Right lung (tissue), 5 donors: ENCODE data around the gene MS4A4A. TPM values are rescaled to one million over a fixed set of nuclear protein-coding genes. Genes with fewer than 3 reads are reported as not detected.
"Not testable (repeated sequence)": the region's sequence is repeated elsewhere in the genome, so short reads cannot be mapped to it uniquely, and the experiment has no call there.

ENCODE experiments used
- DNase-seq, 2 donors: peaks; one replicate each; pipeline ENCODE4 v3.0.0-alpha.2; 2013
- polyA plus RNA-seq, 5 donors: library from polyadenylated mRNA; unstranded; fragments of 120-200 nt; gene quantifications; one replicate each; pipeline versions ENCODE4 v1.2.1 to v1.2.3, GENCODE V29; 2013; ENCODE audit warnings: inconsistent platforms in 1 of 5, low replicate concordance in 1 of 5; ENCODE audit not compliant: insufficient read length in 5 of 5, insufficient read depth in 1 of 5

Gene MS4A4A
- polyA plus RNA-seq, 5 donors = 5.5 to 16.4 (median 13.3) TPM

DNA sequence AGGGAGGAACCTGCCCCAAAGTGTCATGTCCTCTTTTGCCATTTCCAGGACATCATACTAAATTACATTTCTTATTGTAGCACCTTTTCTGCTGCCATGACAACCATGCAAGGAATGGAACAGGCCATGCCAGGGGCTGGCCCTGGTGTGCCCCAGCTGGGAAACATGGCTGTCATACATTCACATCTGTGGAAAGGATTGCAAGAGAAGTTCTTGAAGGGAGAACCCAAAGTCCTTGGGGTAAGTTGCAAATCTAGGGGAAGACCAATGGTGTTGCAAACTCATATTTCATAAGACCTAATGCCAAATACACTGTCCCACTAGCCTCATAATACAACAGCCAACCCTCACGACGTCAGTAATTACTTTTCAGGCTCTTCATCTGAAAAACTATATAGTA, 11.7 kb downstream of the MS4A4A start:
- no peak for DNase-seq

DNA sequence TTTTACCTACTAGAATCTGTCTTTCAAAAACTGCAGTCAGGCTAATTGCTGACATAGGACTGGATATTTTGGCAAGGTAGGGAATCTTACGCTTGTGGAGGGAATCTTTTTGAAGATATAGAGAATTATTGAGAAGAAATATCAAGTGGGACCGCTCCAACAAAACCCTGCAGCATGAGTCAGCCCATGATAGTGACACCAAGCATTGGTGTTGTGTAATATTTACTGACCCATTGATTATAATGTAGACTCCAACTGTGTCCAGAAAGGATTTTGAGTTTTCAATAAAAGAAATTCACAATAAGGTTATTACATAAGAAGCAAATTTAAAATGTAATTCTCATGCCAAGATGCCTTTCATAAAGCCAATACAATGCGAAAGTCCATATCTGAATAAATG, 20.7 kb downstream of the MS4A4A start:
- DNase-seq = no peak

DNA sequence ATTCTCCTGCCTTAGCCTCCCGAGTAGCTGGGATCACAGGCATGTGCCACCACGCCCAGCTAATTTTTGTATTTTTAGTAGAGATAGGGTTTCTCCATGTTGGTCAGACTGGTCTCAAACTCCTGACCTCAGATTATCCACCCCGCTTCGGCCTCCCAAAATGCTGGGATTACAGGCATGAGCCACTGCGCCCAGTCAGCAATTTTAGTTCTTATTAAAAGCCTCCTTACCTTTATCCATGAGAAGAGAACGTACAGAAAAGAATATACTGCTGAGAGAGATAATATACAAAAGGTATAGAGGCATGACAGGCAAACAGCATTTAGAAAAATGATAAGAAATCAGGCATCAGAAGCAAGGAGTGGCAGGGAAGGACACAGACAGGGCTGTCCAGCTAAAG, 21.4 kb downstream of the MS4A4A start:
- DNase-seq = not testable (repeated sequence)

DNA sequence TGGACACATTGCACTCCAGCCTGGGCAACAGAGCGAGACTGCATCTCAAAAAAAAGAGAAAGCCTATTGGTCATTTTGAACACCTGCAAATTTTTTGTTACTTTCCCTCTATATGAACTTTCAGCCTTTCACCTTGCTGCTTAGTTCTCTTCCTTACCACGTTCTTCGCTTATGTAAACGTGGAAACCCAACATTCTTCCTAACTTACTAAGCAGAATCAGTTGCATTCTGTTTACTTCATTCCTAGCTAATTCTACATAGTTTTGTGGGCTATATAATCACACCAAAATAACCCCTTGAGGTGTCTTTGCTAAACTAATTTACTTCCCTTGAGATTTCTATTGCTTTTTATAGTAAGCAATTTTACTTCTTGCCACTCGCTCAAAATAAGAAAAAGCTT, 23.2 kb downstream of the MS4A4A start:
- no peak for DNase-seq

DNA sequence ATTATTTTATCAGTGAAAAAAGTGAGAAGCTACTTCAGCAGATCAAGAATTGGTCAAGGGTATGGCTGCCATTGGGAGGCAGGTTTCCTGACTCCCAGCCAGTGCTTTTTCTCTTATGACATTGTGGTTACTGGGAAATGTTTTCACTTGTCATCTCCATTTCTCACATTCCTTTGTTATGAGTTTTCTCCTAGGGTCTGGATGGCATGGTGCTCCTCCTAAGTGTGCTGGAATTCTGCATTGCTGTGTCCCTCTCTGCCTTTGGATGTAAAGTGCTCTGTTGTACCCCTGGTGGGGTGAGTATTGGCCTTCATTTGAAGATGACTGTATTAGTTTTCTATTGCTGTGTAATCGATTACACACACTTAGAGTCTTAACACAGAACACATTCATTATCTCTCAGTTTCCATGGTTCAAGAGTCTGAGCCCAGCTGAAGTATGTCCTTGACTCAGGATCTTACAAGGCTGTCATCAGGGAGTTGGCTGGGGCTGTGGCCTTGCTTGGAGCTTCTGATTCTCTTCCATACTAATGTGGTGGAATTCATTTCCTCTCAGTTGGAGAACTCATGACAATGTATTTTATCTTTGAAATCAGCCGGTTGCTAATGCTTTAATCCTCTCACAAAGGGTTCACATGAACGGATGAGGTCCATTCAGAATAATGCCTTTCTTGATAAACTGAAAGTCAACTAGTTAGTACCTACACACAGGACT, 25.6 kb downstream of the MS4A4A start:
- DNase-seq = no peak

DNA sequence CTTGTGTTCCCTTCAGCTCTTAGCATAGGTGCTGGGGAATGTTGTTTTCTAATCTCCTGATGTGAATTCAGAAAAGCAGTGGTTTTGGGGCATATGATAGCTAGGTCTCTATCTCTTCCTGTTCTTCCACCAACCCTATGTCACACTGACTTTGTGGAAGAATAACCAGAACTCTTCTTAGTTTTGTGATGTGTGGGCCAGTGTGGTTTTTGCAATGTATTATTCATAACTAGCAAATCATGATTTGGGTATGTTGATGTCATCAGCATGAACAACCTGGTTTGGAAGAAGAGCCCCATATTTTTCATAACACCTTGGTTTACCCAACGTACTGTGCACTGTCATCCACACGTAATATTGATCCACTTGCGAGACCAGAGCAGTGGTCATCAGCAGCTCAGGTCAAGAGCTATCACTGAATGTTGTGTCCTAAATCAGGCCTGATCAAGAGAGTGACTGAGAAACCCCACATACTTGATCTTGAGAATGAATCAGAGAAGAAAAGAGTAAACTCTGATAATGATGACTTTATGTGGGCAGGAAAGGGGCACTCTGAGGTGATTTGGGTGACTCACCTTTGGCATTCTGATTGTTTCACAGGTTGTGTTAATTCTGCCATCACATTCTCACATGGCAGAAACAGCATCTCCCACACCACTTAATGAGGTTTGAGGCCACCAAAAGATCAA, 27.2 kb downstream of the MS4A4A start:
- no peak for DNase-seq

DNA sequence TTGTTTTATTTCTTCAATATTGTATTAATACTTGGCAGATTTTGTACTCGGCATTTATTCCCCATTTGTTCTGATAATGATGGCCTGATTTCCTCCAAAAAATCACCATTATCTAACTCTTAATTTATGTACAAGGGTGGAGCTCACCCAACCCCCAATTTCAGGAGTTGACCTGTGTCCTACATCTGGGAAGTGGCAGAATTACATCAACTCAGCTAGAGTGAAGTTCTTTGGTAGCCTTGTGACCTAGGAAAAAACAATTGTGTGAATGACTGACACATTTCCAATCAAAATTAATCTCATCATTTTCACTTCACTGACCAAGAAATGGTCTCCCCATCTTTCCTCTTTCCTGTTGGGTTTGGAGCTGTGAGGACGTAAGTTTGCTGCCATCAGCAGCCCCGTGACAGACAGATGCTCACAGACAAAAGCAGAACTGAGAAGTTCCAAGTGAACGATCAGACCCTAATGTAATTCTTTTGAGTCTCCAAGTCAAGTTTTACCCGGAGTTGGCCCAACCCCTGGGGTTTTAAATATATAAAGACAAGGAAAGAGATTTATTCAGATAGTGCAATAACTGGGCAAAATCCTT, 30.0 kb downstream of the MS4A4A start:
- no peak for DNase-seq

DNA sequence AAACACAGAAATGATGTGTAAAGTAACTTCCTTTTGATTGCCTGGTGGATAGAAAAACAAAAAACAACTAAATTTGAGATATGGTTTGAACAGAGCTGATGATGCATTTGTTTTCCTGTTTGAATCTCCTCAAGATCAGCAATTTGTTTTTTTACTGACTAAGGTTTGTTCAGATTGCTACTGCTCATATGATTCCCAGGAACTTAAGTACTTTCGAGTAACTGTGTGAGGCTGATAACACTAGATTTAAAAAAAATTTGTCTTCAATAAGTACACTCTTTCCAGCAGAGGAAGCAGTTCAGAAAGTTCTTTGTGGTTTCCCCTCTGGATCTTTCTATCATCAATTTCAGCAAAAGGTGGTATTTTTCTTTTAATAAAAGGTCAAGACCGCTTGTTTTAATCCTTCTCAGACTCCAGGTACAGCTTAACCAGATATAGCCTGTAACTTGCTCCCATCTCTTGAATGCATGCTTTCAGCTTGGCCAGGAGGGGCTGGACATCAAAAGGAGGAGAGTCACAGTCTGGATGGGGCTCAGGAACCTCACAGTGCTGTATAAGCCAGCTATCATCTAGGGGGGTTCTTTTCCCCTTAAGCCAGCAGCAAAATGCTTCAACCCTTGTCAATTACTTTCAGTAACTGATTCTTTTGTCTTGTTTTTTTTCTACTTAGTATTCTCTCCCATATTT, 34.3 kb downstream of the MS4A4A start:
- no peak for DNase-seq

DNA sequence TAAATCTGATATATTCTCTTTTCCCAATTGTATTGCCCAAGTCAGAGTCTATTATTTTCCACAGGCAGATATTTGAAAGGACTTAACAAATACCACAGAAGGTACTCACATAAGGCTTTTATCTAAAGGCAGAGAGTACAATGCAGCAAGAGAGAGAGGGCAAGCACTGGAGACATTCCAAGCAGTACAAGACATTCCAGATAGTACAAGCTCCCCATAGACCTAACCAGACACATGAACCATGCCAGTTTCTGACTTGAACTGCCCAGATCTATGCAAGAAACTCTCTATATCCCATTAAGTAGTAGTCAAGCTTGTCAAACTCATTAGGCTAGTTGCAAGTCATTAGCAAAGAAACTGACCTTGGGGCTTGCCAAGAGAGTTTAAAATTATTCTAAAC, 35.4 kb downstream of the MS4A4A start:
- no peak for DNase-seq

DNA sequence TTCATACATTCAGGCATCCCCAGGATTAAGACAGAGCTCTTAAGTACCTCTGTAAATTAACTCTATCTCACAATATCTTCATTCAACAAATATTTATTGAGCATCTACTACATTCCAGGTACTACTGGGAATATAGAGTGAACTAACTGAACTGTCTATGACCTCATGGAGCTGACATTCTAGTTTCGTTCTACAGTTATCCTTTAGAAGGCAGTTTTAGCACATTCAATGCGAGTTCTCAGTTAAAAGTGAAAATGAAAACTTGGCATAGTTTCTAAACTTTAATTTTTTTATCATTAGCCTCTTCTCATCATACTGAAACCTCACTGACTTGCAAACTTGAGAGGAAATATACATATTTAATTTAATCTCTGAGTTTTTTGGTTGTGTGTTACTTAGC, 35.9 kb downstream of the MS4A4A start:
- DNase-seq = no peak

DNA sequence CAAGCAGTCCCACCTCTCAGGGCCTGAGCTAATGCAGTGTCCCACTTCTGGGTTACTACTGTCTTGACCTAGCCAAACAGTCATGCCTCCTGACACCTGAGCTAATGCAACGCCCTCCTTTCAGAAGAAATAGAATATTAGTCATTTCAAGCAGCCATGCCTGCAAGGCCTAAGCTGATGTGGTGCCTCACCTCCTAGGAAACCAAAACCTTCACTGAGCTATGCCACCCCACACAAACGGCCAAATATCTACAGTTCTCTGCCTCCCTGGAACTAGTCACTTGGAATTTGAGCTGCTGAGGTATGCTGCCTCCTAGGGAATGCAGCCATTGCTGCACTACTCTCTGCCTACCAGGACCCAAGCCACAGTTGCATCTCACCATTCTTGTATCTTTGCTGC, 38.3 kb downstream of the MS4A4A start:
- no peak for DNase-seq

DNA sequence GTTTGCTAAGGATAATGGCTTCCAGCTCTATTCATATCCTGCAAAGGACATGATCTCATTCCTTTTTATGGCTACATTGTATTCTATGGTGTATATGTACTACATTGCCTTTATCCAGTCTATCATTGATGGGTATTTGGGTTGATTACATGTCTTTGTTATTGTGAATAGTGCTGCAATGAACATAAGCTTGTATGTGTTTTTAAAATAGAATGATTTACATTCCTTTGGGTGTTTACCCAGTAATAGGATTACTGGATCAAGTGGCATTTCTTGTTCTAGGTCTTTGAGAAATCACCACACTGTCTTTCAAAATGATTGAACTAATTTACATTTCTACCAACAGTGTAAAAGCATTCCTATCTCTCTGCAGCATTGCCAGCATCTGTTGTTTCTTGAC, 40.6 kb downstream of the MS4A4A start:
- DNase-seq = no peak

DNA sequence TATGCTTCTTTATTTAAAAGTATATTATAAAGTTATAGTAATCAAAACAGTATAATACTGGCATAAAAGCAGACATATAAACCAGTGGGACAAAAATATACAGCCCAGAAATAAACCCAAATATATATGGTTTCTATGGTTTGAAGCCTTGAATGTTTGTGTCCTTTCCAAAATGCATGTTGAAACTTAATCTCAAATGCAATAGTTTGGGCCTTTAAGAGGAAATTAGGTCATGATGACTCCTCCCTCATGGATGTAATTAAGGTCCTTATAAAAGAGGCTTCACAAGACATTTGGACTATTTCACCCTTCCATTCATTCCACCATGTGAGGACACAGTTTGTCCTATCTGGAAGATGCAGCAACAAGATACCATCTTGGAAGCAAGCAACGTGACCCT, 46.5 kb downstream of the MS4A4A start, which contains the start of gene MS4A6E:
MS4A6E (plus strand) TSS at position 301 of the 400 bp plus-strand sequence. CDS start 7,641 bp downstream, outside the sequence.
- DNase-seq = no peak

DNA sequence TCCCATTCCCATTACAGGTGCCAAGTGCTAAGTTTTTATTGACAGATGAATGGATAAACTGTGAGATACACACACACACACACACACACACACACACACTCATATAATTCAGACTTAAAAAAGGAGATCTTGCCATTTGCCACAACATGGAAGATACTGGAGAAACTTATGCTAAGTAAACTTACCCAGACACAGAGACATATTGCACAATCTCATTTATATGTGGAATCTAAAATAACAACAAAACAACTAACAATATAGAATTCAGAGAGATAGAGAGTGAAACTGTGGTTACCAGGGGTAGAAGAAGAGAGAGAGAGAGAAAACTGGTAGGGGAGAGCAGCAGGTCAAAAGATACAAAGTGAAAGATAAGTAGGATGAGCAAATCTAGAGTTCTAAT, 48.0 kb downstream of the MS4A4A start:
- DNase-seq = no peak

DNA sequence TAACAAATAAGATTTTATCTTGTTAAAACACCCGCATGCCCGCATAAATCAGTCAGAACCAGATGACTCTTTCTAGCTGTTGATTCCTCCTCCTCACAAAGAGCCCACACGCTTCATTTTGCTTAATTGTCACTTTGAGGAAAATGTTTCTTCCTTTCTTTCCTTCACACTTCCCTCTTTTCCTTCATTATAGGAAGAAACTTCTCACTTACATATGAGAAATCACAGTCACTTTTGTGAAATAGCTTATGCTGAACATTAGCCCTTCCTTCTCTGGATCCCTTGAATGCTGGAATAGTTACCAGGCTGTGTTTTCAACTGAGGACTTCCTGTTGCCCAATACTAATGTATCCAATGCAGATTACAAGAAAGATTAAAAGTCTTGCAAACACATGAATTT, 52.4 kb downstream of the MS4A4A start:
- no peak for DNase-seq

DNA sequence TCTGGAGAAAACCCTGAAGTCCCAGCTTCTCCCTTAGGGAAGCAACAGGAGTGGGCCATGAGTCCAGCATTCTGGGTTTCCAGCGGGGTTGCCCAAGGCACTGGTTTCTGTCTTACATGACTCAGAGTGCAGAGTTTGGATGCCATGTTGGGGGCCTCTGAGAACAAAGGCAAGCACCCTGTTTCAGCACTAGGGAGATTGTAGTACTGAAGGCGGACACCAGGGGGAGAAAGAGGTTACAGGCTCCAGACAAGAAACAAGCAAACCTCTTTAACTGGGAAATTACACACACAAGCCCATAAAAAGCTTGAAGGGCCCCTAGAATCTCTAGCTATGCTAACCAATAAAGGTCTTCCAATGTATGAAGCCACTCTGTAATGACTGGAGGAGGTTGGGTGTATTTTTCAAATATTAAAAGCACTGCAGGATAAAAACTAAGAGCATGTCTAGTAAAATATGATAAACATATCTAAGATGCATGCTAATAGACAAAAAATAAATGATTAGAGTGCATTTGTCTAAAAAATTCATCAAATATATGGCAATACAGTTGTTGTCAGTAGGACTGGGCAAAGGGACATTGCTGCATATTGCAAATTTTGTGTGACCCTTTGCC, 53.6 kb downstream of the MS4A4A start:
- DNase-seq = peak; percentile 16 to 23

DNA sequence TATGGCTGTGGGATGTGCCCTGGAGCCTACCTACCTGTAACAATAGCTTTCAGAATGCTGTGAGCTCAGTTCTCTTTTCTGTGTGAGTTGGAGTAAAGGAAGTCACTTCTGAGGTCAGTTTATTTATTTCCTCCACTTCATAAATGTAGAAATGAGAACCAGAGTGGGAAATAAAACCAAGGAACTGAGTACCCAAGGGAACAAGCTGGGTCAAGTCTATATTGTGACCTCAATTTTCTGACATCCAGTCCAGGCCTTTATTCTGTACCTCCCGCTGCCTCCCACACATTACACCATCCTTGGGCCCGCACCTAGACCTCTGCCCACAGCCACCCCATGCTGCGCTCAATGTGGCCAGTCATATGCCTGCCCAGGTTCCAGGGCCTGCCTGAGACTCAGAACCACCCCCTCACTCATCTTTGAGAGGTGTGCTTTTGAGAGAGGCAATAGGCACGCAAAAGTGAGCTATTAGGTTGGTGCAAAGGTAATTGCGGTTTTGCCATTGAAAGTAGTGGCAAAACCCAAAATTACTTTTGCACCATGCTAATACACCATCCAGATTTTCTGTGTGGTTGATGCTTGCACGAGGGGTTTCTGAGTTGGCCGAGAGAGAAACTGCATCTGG, 56.4 kb downstream of the MS4A4A start:
- no peak for DNase-seq

DNA sequence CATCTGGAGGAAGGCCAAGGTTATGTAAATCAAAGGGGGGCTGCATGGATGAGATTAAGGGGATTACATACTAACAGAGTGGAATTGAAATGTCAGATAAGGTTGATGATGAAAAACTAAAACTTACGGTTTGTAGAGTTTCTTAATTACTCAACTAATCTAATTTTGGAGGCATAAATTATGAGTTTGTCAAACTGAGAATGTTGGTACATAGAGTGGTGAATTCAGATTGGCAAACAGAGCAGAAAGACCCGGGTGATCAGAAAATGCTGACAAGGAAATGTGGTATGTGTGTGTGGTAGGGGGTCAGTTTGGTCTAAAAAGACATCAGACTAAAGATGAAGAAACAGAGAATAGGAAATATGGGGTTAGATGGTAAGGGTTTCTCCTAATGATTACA, 57.6 kb downstream of the MS4A4A start:
- DNase-seq = no peak

DNA sequence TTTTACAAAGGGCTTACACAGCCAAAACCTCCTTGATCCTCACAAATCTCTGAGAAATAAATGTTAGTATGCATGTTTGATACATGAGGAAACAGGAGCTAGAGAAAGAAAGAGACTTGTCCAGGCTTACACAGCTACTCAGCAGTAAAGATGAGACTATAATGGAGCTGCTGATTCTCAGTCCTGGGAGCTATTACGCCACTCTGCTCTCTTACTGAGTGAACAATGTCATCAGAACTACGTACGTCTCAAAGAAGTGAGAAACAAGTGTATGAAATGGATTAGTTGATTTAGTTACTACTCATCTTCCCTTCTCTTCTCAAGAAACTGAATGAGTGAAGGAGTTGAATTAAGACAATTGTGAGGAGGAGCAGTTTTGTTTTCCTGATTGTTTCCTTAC, 58.9 kb downstream of the MS4A4A start:
- no peak for DNase-seq

DNA sequence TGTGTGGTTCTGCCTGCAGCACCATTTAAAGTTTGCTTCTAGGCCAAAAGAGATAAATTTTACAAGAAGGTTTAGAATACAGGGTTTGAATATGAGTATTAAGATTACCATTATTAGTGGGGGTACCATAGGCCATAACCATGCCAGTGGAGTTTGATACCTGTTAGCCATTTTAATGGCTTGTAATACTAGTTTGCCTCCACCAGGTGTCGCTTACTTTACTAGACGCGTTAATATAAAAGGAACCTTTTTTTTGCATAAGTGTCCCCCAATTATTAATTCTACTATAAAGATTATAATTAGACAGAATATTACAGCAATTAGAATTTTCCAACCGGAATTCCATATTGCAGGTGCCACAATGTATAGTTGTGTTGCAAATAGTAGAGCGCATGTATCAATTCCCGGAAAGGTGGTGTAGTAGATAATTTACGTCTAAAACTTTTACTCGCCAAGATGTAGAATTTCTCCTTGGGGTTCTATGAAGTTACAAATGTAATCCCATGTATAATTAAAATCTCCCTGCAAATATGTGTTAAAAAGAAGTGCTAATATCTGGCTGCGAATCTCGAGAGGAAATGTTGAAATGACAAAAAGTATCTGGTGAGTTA, 62.7 kb downstream of the MS4A4A start:
- no peak for DNase-seq

DNA sequence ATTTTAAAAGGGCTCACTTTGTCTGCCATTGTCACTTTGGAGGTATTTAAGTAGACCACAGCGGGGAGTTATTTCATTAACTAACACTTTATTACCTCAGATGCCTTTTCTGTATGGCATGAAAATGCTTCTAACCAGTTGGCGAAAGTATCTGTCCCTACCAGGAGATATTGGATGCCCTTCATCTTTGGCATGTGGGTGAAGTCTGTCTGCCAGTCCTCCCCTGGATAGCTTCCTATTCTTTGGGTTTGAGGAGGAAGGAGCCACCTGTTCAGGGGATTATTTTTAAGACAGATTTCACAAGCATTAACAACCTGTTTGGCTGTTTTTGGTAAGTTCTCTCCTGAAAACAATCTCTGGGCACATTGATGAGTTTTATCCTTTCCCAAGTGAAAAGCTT, 63.7 kb downstream of the MS4A4A start:
- no peak for DNase-seq
